WTC11 (cell line): ENCODE results near the gene MAP4K4.

Source experiments
- CREB1 ChIP-seq: sonication (generic); formaldehyde crosslinking; IDR thresholded peaks from 2 replicates; pipeline ENCODE4 v1.8.0; 2023; ENCODE audit warnings: mild to moderate bottlenecking, missing genetic modification reagents
- ZBTB21 ChIP-seq: sonication (generic); formaldehyde crosslinking; IDR thresholded peaks from 2 replicates; pipeline ENCODE4 v1.8.1; 2023; ENCODE audit warnings: mild to moderate bottlenecking, missing genetic modification reagents, borderline replicate concordance
- TF ChIP-seq, protein P1 (sequence below): fragments of 200-600 bp; IDR thresholded peaks from 2 replicates; pipeline ENCODE4 v1.8.0; 2022; ENCODE audit warnings: antibody characterized with exemption
- TF ChIP-seq, protein P2 (sequence below): fragments of 250-450 bp; sonication (Bioruptor Pico); IDR thresholded peaks from 2 replicates; pipeline ENCODE4 v2.1.2; 2022; ENCODE audit warnings: mild to moderate bottlenecking, moderate library complexity
- TF ChIP-seq, protein P3 (sequence below): sonication (generic); formaldehyde crosslinking; IDR thresholded peaks from 2 replicates; pipeline ENCODE4 v1.8.1; 2022; ENCODE audit warnings: missing genetic modification reagents, borderline replicate concordance
- TF ChIP-seq, protein P4 (sequence below): sonication (generic); formaldehyde crosslinking; IDR thresholded peaks from 2 replicates; pipeline ENCODE4 v1.8.1; 2023; ENCODE audit warnings: mild to moderate bottlenecking, missing genetic modification reagents
- TF ChIP-seq, protein P5 (sequence below): sonication (generic); formaldehyde crosslinking; IDR thresholded peaks from 2 replicates; pipeline ENCODE4 v1.8.0; 2022; ENCODE audit warnings: mild to moderate bottlenecking, missing genetic modification reagents

DNA sequence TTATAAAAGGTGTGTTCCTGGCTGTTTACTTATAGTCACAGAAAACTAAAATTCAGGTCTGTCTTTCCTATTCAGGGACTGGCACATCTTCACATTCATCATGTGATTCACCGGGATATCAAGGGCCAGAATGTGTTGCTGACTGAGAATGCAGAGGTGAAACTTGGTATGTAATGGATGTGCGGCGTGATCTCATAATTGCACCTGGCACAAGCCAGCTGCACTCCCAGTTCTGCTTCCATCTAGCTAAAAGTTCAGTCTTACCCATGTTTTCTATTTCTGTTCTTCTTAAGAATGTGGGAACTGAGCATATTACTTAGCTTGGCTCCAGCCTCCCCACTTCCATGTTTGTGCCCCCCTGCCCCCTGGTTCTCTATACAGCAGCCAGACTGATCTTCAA, 131.9 kb downstream of the MAP4K4 start:
- TF ChIP-seq, protein P1, sequence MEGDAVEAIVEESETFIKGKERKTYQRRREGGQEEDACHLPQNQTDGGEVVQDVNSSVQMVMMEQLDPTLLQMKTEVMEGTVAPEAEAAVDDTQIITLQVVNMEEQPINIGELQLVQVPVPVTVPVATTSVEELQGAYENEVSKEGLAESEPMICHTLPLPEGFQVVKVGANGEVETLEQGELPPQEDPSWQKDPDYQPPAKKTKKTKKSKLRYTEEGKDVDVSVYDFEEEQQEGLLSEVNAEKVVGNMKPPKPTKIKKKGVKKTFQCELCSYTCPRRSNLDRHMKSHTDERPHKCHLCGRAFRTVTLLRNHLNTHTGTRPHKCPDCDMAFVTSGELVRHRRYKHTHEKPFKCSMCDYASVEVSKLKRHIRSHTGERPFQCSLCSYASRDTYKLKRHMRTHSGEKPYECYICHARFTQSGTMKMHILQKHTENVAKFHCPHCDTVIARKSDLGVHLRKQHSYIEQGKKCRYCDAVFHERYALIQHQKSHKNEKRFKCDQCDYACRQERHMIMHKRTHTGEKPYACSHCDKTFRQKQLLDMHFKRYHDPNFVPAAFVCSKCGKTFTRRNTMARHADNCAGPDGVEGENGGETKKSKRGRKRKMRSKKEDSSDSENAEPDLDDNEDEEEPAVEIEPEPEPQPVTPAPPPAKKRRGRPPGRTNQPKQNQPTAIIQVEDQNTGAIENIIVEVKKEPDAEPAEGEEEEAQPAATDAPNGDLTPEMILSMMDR = no peak
- TF ChIP-seq ZBTB21 (CRISPR knock-in tag) (no peak), CREB1 (no peak)
- TF ChIP-seq, protein P2, sequence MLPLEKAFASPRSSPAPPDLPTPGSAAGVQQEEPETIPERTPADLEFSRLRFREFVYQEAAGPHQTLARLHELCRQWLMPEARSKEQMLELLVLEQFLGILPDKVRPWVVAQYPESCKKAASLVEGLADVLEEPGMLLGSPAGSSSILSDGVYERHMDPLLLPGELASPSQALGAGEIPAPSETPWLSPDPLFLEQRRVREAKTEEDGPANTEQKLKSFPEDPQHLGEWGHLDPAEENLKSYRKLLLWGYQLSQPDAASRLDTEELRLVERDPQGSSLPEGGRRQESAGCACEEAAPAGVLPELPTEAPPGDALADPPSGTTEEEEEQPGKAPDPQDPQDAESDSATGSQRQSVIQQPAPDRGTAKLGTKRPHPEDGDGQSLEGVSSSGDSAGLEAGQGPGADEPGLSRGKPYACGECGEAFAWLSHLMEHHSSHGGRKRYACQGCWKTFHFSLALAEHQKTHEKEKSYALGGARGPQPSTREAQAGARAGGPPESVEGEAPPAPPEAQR (CRISPR knock-in tag) = no peak
- TF ChIP-seq, protein P3, sequence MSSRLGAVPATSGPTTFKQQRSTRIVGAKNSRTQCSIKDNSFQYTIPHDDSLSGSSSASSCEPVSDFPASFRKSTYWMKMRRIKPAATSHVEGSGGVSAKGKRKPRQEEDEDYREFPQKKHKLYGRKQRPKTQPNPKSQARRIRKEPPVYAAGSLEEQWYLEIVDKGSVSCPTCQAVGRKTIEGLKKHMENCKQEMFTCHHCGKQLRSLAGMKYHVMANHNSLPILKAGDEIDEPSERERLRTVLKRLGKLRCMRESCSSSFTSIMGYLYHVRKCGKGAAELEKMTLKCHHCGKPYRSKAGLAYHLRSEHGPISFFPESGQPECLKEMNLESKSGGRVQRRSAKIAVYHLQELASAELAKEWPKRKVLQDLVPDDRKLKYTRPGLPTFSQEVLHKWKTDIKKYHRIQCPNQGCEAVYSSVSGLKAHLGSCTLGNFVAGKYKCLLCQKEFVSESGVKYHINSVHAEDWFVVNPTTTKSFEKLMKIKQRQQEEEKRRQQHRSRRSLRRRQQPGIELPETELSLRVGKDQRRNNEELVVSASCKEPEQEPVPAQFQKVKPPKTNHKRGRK = no peak
- TF ChIP-seq, protein P4, sequence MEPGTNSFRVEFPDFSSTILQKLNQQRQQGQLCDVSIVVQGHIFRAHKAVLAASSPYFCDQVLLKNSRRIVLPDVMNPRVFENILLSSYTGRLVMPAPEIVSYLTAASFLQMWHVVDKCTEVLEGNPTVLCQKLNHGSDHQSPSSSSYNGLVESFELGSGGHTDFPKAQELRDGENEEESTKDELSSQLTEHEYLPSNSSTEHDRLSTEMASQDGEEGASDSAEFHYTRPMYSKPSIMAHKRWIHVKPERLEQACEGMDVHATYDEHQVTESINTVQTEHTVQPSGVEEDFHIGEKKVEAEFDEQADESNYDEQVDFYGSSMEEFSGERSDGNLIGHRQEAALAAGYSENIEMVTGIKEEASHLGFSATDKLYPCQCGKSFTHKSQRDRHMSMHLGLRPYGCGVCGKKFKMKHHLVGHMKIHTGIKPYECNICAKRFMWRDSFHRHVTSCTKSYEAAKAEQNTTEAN (CRISPR knock-in tag) = no peak
- TF ChIP-seq, protein P5, sequence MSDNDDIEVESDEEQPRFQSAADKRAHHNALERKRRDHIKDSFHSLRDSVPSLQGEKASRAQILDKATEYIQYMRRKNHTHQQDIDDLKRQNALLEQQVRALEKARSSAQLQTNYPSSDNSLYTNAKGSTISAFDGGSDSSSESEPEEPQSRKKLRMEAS (CRISPR knock-in tag) = no peak
